Retinal pigment epithelial cell (primary cell): Measurements from ENCODE around the gene TMEM63A.

Experiments
- DNase-seq: peaks from one replicate; pipeline ENCODE4 v3.0.0-alpha.2; 2010; ENCODE audit warnings: low read depth
- H3K4me3 ChIP-seq: 2 replicates; pipeline ENCODE4 v1.5.1; 2011; ENCODE audit warnings: mild to moderate bottlenecking, low read length, control low read depth, moderate library complexity
- CTCF ChIP-seq: conservative IDR thresholded peaks from 2 replicates; pipeline ENCODE4 v1.5.1; 2011; ENCODE audit warnings: low read depth, low read length, control low read depth, inconsistent platforms

Gene TMEM63A

DNA sequence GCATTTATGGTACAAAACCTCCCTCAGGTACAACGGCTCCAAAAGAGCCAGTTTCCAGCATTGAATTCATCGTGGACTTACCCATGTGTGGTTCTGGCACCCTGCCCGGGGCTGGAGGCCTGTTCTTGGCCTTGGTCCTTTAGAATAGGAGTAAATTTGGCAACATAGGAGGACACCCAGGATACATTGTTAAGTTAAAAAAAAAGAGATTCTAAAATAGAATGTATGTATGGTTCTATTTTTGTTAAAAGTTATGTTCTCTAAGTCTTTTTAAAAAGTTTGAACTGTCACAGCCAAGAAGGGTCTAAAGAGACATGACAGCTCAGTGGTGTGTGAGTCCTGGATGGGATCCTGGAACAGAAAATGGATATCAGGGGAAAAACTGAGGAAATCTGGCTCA is 46.3 kb downstream of the TMEM63A start:
- TF ChIP-seq CTCF = no peak
- DNase-seq = no peak
- H3K4me3 ChIP-seq = no peak overlapping the region

GRCh38 chr1:225834417-225835329 is 47.5 kb downstream of the TMEM63A start:
- no peak for DNase-seq
- H3K4me3 ChIP-seq = no peak overlapping the region
- TF ChIP-seq CTCF = no peak

DNA sequence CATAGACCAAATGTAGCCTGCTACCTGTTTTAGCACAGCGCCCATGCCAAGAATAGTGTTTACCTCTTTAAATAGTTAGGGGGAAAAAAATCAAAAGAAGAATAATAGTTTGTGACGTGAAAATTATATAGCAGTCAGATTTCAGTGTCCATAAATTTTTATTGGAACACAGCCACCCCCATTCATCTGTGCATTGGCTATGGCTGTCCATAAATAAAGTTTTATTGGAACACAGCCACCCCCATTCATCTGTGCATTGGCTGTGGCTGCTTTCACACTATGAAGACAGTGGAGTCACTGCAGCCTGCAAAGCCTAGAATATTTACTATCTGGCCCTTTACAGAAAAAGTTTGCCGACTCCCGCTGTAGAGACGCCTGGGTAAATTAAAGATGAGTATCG is 51.3 kb downstream of the TMEM63A start:
- DNase-seq = no peak
- no peak overlapping the region for H3K4me3 ChIP-seq
- TF ChIP-seq CTCF = no peak

- H3K4me3 ChIP-seq = no peak overlapping the region
- DNase-seq = no peak
- TF ChIP-seq CTCF = no peak
These were observed 53.4 kb downstream of the TMEM63A start for GRCh38 chr1:225828706-225829345.

DNA sequence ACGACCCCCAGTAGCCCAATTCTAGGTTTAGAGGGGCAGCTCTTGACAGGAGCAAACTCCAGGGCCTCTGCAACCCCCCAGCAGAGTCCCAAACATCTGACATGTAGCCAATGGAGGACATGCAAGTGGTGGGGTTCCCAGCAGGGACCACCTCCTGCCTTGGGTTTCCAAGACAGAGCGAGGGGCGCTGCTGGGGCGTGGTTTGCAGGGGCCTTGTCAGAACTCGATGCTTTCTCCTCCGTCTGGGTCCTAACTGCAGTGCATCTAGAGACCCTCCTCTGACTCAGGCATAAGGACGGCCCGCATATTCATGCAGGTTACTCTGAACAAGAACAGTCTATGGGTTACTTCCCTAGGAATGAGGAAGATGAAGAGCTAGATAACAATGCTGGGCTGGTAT is 55.1 kb downstream of the TMEM63A start:
- no peak for TF ChIP-seq CTCF
- no peak for DNase-seq
- no peak overlapping the region for H3K4me3 ChIP-seq

- TF ChIP-seq CTCF = no peak
- H3K4me3 ChIP-seq = no peak overlapping the region
- DNase-seq = no peak
These were observed 56.6 kb downstream of the TMEM63A start for GRCh38 chr1:225825607-225826007.

GRCh38 chr1:225825078-225825477 is 57.1 kb downstream of the TMEM63A start:
- no peak for DNase-seq
- H3K4me3 ChIP-seq = no peak overlapping the region
- TF ChIP-seq CTCF = no peak
